KOPT-K1 (cell line): Measurements from ENCODE around the gene PRRC1.
"Not testable (repeated sequence)": the region's sequence is repeated elsewhere in the genome, so short reads cannot be mapped to it uniquely, and the experiment has no call there.

ENCODE experiments used
- H3K27ac ChIP-seq: fragments of 200-600 bp; sonication (generic); 2 replicates; pipeline ENCODE4 v1.5.1; 2016; ENCODE audit warnings: antibody characterized with exemption, mild to moderate bottlenecking, low read depth, low read length; ENCODE audit not compliant: poor library complexity, severe bottlenecking
- H3K36me3 ChIP-seq: fragments of 200-600 bp; sonication (generic); 2 replicates; pipeline ENCODE4 v1.5.1; 2017; ENCODE audit warnings: antibody characterized with exemption, mild to moderate bottlenecking, low read length, moderate library complexity; ENCODE audit not compliant: insufficient read depth
- H3K9me3 ChIP-seq: fragments of 200-600 bp; sonication (generic); 2 replicates; pipeline ENCODE4 v1.5.1; 2017; ENCODE audit warnings: antibody characterized with exemption, low read length, mild to moderate bottlenecking; ENCODE audit not compliant: insufficient read depth, poor library complexity, severe bottlenecking

Gene PRRC1

GRCh38 chr5:127562252-127562651 is 44.8 kb downstream of the PRRC1 start:
- Histone ChIP-seq H3K36me3 (no peaks in the 10 kb centered on the region), H3K27ac (no peak overlapping the region), H3K9me3 (no peaks in the 10 kb centered on the region)

DNA sequence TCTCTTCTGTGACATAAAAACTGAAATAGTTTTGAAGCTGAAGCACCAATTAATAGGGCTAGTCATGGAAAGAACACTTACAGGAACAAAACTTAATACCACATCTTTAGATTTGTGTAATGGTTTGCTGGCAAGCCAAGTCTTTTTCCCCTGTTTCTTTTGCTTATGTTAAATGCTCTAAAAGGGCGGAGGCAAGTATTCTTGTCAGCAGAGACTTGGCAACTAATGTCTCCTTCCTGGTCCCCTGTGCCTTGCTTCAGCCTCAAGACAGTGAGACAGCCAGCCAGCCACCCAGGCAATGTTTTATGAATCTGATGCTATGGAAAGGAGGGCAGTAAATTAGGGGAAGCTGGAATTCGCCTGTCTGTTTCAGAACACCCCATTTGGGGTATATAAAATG is 45.7 kb downstream of the PRRC1 start:
- no peak overlapping the region for H3K27ac ChIP-seq
- H3K36me3 ChIP-seq: no peaks in the 10 kb centered on the region
- H3K9me3 ChIP-seq: no peaks in the 10 kb centered on the region

GRCh38 chr5:127564002-127564769 is 46.7 kb downstream of the PRRC1 start:
- H3K27ac ChIP-seq: no peak overlapping the region
- H3K9me3 ChIP-seq: no peaks in the 10 kb centered on the region
- no peaks in the 10 kb centered on the region for H3K36me3 ChIP-seq

- Histone ChIP-seq H3K9me3 (no peaks in the 10 kb centered on the region), H3K36me3 (no peaks in the 10 kb centered on the region), H3K27ac (no peak overlapping the region)
Observed at GRCh38 chr5:127565586-127566270, 48.3 kb downstream of the PRRC1 start.

DNA sequence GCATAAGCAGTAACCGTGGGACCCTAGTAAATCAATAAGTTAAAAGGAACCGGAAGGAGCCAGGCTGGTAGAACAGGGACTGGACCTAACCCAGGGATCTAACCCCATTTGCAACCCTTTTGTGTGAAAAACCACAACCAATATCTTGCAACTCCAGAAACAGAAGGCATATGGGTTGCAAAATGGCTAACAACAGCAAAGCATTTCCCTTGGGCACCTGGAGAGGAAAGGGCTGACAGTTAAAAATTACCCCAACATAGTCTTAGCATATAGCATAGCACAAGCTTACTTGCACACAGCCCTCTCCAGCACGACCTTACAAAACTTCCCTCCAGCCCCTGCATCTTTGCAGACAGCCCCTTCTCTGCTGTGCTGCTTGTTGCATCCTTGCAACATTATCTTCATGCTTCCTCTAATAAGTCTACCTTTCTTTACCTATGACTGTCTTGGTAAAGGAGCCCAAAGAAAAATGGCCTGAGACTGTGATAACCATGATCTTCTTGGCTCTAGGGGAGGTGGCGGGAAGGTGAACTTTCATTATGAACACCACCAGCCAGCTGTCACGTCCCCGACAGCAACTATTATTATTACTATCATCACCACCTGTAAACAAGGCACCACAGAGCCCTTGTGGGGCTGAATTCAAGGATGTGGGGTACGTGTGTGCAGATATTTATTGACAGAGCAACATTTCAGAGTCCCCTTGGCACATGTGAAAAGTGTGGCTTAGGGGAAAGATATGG is 49.8 kb downstream of the PRRC1 start:
- H3K36me3 ChIP-seq: no peaks in the 10 kb centered on the region
- no peaks in the 10 kb centered on the region for H3K9me3 ChIP-seq
- no peak overlapping the region for H3K27ac ChIP-seq

- H3K27ac ChIP-seq: no peak overlapping the region
- no peaks in the 10 kb centered on the region for H3K36me3 ChIP-seq
- no peaks in the 10 kb centered on the region for H3K9me3 ChIP-seq
Observed at GRCh38 chr5:127568166-127568565, 50.7 kb downstream of the PRRC1 start.

DNA sequence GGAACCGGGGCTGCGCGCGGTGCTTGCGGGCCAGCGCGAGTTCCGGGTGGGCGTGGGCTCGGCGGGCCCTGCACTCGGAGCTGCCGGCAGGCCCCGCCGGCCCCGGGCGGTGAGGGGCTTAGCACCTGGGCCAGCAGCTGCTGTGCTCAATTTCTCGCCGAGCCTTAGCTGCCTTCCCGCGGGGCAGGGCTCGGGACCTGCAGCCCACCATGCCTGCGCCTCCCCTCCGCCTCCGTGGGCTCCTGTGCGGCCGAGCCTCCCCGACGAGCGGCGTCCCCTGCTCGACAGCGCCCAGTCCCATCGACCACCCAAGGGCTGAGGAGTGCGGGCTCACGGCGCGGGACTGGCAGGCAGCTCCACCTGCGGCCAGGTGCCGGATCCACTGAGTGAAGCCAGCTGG is 52.0 kb downstream of the PRRC1 start:
- not testable (repeated sequence) for H3K27ac ChIP-seq, H3K36me3 ChIP-seq, H3K9me3 ChIP-seq

DNA sequence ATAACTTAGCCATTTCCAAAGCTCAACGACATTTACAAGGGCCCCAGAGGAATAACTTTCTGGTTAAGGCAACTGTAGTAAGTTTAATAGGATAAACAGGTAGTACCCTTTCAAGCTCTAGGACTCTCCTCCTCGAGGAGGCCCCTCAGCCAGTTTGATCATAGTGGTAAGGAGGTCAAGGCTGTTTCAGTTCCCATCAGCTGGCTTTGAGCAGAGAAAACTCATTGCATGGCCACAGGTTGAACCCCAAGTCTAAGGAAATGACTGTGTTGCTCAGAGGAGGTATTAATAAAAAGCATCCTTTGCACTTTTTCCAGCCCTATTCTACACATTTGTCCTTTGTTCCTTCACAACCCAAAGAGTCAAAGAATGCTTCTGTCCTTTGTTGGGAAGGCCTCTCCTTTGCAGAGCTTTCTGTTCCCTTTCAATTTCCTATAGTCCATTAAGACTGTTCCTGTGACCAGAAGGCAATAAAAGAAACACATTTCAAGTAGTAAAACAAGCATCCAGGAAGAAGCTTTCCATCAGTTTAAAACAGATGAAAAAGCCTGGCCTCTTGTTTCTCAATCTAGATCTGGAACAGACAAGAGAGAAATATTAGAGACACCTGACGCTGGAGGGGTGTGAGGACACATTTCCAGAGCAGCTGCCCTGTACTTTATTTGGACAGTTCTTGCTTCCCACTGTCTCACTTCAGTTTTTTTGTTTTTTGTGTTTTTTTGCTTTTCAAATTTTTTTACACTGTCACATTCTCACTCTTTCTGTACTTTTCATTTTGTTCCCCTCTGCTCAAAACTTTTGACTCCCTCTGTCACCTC is 54.1 kb downstream of the PRRC1 start:
- H3K27ac ChIP-seq: no peak overlapping the region
- H3K9me3 ChIP-seq: peaks cover 12% of the 10 kb centered on the region
- no peaks in the 10 kb centered on the region for H3K36me3 ChIP-seq

GRCh38 chr5:127572930-127573329 is 55.5 kb downstream of the PRRC1 start:
- Histone ChIP-seq H3K27ac (no peak overlapping the region), H3K36me3 (no peaks in the 10 kb centered on the region)

DNA sequence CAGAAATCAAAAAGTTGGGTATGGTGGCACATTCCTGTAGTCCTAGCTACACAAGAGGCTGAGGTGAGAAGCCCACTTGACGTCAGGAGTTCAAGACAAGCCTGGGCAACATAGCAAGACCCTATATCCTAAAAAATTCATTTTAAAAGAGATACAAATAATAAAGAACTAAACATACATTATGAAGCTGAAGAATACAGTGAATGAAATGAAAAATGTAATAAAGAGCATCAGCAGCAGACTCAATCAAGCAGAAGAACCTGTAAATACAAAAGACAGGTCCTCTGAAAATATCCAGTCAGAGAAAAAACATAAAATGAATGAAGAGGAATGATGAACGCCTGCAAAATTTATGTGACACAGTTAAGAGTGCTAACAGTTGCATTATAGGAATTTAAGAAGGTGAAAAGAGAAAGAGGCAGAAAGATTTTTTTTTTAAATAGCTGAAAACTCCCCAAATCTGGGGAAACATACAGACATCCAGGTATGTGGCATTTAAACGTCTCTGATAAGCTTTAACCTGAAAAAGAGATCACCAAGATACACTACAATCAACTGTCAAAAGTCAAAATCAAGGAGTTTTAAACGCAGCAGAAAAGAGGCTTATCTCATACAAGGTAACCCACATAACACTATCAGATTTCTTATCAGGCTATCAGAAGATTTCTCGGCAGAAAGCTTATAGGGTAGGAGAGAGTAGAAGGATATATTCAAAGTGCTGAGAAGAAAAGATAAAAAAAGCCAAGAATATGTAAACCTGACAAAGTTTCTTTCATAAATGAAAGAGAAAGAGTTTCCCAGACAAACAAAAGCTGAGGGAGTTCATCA is 57.6 kb downstream of the PRRC1 start:
- peaks cover 12% of the 10 kb centered on the region for H3K9me3 ChIP-seq
- H3K36me3 ChIP-seq: no peaks in the 10 kb centered on the region
- H3K27ac ChIP-seq: no peak overlapping the region

More at GRCh38 chr5:127572930-127573329, 55.5 kb downstream of the PRRC1 start:
- peaks cover 12% of the 10 kb centered on the region for H3K9me3 ChIP-seq

DNA sequence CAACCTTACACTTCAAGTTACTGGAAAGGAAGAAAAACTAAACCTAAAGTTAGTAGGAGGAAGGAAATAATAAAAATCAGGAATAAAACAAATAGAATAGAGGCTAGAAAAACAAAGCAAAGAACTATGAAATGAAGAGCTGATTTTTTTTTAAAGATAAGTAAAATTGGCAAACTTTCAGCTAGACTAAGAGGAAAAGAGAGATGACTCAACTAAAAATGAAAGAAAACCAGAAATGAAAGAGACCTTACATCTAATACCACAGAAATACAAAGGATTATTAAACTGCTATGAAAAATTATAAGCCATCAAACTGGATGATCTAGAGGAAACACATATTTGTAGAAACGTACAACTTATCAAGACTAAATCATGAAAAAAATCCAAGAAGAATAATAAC is 60.0 kb downstream of the PRRC1 start:
- Histone ChIP-seq H3K36me3 (no peaks in the 10 kb centered on the region), H3K9me3 (peaks cover 12% of the 10 kb centered on the region), H3K27ac (no peak overlapping the region)

DNA sequence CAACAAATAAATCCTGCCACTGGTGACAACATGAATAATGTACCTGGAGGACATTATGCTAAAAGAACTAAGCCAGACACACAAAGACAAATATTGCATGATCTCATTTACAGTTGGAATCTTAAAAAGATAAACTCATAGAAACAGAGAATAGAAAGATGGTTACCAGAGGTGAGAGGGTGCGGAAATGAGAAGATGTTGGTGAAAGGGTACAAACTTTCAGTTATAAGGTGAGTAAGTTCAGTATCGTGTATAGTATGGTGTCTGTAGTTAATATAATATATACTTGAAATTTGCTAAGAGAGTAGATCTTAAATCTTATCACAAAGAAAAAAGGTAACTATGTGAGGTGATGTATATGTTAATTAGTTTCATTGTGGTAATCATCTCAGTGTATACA is 63.3 kb downstream of the PRRC1 start:
- Histone ChIP-seq H3K9me3 (no peaks in the 10 kb centered on the region), H3K36me3 (no peaks in the 10 kb centered on the region), H3K27ac (no peak overlapping the region)

DNA sequence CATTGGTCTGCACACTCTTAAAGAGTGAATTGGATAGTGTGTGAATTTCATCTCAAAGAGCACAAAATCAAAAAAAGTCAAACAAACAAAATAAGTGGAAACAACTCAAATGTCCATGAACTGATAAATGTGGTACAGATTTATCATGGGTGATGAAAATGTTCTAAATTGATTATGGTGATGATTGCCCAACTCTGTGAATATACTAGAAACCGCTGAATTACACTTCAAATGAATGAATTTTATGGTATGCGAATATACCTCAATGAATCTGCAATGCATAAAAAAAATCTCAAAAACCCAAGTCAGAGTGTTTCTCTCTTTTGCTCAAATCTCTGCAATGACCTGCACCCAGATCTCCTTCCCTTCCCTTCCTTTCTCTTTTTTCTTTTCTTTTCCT is 64.0 kb downstream of the PRRC1 start:
- Histone ChIP-seq H3K9me3 (no peaks in the 10 kb centered on the region), H3K27ac (no peak overlapping the region), H3K36me3 (no peaks in the 10 kb centered on the region)

DNA sequence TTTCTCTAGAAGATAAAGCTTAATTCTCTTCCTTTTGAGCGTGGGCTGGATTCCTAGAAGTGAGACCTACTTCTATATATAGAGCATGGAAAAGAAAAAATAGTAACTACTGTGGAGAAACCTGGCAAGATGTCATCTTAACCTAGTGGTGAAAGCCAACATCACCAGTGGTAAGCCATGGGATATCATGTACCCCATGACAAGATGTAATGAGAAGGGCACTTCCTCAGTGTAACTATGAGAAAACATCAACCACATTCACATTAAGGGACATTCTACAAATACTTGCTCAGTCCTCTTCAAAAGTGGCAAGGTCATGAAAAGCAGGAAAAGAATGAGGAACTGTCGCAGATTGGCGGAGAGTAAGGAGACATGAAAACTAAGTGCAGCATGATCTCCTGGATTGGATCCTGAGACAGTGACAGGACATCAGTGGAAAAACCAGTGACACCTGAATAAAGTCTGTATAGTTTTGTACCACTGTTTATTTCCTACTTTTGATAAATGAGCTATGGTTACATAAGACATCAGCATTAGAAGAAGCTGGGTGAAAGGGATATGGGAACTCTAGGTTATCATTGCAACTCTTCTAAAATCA is 65.4 kb downstream of the PRRC1 start:
- Histone ChIP-seq H3K9me3 (no peaks in the 10 kb centered on the region), H3K36me3 (no peaks in the 10 kb centered on the region)

More for the DNA sequence above, 65.4 kb downstream of the PRRC1 start:
- H3K27ac ChIP-seq: no peak overlapping the region
